Upper lobe of left lung (tissue), 4 donors: ENCODE data around the gene ENDOV.

Source experiments
- CTCF ChIP-seq, 6 experiments: fragments of 450-650 bp in 4 of 6; fragments of 200-600 bp in 2 of 6; sonication (generic) in 2 of 6; IDR thresholded peaks; one replicate each; pipeline ENCODE4 v1.5.1; 2016 to 2019; ENCODE audit warnings: antibody characterized with exemption in 6 of 6
- EP300 ChIP-seq, 4 donors: sonication (generic); formaldehyde crosslinking; IDR thresholded peaks; one replicate each; pipeline ENCODE4 v1.5.1; 2017; ENCODE audit warnings: antibody characterized with exemption in 4 of 4, control low read depth in 2 of 4
- POLR2A ChIP-seq, 4 donors: fragments of 450-650 bp; IDR thresholded peaks; one replicate each; pipeline ENCODE4 v1.5.1; 2016 to 2017; ENCODE audit warnings: antibody characterized with exemption in 4 of 4, mild to moderate bottlenecking in 2 of 4
- POLR2AphosphoS5 ChIP-seq, 2 donors: sonication (generic); formaldehyde crosslinking; IDR thresholded peaks; one replicate each; pipeline ENCODE4 v1.5.1; 2017; ENCODE audit warnings: antibody characterized with exemption in 2 of 2

GRCh38 chr17:80424261-80424660, 9.3 kb downstream of the ENDOV start:
- TF ChIP-seq CTCF (IDR thresholded peaks at IDR 0.05), result no peak
- TF ChIP-seq POLR2A (IDR thresholded peaks at IDR 0.05), result no peak
- TF ChIP-seq POLR2AphosphoS5 (IDR thresholded peaks at IDR 0.05), result no peak
- TF ChIP-seq EP300 (IDR thresholded peaks at IDR 0.05), result no peak
